PC-9 (cell line): Measurements from ENCODE around the gene RBPMS2.

ENCODE experiments used
- EZH2 ChIP-seq: fragments of 200-600 bp; sonication (generic); IDR thresholded peaks from 2 replicates; pipeline ENCODE4 v1.8.0; 2017; ENCODE audit warnings: antibody characterized with exemption, low read depth
- TF ChIP-seq, protein P1 (sequence below): fragments of 200-600 bp; sonication (generic); conservative IDR thresholded peaks from 2 replicates; pipeline ENCODE4 v1.6.1; 2017; ENCODE audit warnings: mixed run types, antibody characterized with exemption, mild to moderate bottlenecking, moderate library complexity

DNA sequence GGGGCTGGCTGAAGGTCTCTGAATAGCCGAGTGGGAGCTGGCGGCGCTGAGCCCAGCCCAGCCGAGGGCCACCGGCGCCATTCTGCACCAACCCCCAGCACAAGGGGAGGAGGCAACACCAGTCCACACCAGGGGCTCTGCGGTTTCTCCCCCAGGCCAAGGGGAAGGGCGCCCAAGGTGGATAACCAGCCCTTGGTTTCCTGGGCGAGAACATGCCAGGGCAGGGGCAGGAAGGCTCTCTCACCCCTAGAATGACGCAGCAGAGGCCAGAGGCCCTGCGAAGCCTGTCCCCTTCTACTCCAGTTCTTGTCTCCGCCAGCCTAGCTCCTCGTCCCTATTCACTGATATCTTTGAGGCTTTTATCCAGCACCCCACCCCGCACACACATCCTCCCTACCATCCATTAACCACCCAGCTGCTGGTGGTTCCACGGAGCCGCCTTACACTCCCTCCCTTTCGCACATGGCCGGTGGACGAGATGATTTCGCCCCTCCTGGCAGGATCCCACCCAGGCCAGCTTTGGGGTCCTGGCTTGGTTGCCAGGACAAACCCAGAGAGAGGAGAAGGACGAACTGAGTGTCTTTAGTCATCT, 1.3 kb downstream of the RBPMS2 start:
- TF ChIP-seq, protein P1, sequence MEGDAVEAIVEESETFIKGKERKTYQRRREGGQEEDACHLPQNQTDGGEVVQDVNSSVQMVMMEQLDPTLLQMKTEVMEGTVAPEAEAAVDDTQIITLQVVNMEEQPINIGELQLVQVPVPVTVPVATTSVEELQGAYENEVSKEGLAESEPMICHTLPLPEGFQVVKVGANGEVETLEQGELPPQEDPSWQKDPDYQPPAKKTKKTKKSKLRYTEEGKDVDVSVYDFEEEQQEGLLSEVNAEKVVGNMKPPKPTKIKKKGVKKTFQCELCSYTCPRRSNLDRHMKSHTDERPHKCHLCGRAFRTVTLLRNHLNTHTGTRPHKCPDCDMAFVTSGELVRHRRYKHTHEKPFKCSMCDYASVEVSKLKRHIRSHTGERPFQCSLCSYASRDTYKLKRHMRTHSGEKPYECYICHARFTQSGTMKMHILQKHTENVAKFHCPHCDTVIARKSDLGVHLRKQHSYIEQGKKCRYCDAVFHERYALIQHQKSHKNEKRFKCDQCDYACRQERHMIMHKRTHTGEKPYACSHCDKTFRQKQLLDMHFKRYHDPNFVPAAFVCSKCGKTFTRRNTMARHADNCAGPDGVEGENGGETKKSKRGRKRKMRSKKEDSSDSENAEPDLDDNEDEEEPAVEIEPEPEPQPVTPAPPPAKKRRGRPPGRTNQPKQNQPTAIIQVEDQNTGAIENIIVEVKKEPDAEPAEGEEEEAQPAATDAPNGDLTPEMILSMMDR = no peak
- TF ChIP-seq EZH2 = no peak; the same call in 1 of the 2 replicates
